ENCODE data around the gene BAD. TPM values are rescaled to one million over a fixed set of nuclear protein-coding genes. Genes with fewer than 3 reads are reported as not detected.
A peak's percentile ranks its signal among the peaks of the same experiment; 100 is the strongest.
"Not testable (repeated sequence)": the region's sequence is repeated elsewhere in the genome, so short reads cannot be mapped to it uniquely, and the experiment has no call there.

BAD gene
- total RNA-seq, 2 experiments from 2014 or later, result 36.5 to 39.2 TPM

GRCh38 chr11:64313491-64314145, 29.2 kb upstream of the BAD start:
- CTCF ChIA-PET, result interaction anchor here (1.3 to 2.4 kb wide), 2 partner anchors 9 to 18 kb away, joined by 5 to 7 read pairs; partner anchors contain the start of gene ESRRA
- DNase-seq, result no peak
- Mint-ChIP-seq H3K4me1 (peaks cover 47% of the 10 kb centered on the region), H3K36me3 (ENCODE audit: low read depth) (peaks cover 44% of the 10 kb centered on the region), H3K4me3 (no peak overlapping the region), H3K27ac (peak overlapping the region; percentile 57), H3K27me3 (no peaks in the 10 kb centered on the region), H3K9me3 (no peaks in the 10 kb centered on the region)
- POLR2A ChIA-PET, result interaction anchor here (1.5 kb wide), 1 partner anchor 107 kb away, joined by 5 read pairs; the partner anchor contains the start of gene FERMT3

GRCh38 chr11:64312947-64313346, 28.5 kb upstream of the BAD start:
- Mint-ChIP-seq H3K27me3 (no peaks in the 10 kb centered on the region), H3K27ac (peak overlapping the region; percentile 57), H3K4me3 (no peak overlapping the region), H3K4me1 (peaks cover 44% of the 10 kb centered on the region), H3K9me3 (no peaks in the 10 kb centered on the region), H3K36me3 (ENCODE audit: low read depth) (peaks cover 41% of the 10 kb centered on the region)
- DNase-seq, result no peak
- CTCF ChIA-PET, result interaction anchor here (0.6 to 2.4 kb wide), 2 partner anchors 16 to 19 kb away, joined by 3 to 7 read pairs; no protein-coding TSS in a partner anchor
- POLR2A ChIA-PET, result interaction anchor here (1.3 kb wide), 1 partner anchor 19 kb away, joined by 4 read pairs; no protein-coding TSS in a partner anchor

GRCh38 chr11:64307795-64308194, 23.3 kb upstream of the BAD start:
- not testable (repeated sequence) for DNase-seq, H3K27me3 Mint-ChIP-seq, H3K9me3 Mint-ChIP-seq
- H3K4me1 Mint-ChIP-seq, result peaks cover 40% of the 10 kb centered on the region
- CTCF ChIA-PET, result interaction anchor here (2.0 kb wide), 1 partner anchor 10 kb away, joined by 11 read pairs; the partner anchor contains the start of genes PRDX5 and TRMT112
- POLR2A ChIA-PET, result interaction anchor here (5.4 kb wide), 1 partner anchor 10 kb away, joined by 68 read pairs; the partner anchor contains the start of genes PRDX5 and TRMT112
- peaks cover 23% of the 10 kb centered on the region for H3K36me3 Mint-ChIP-seq (ENCODE audit: low read depth)
- H3K27ac Mint-ChIP-seq, result peak overlapping the region; percentile 3
- H3K4me3 Mint-ChIP-seq, result peak overlapping the region; percentile 13

GRCh38 chr11:64306876-64307622, 22.6 kb upstream of the BAD start:
- H3K4me3 Mint-ChIP-seq, result peak overlapping the region; percentile 99
- H3K9me3 Mint-ChIP-seq, result no peaks in the 10 kb centered on the region
- DNase-seq, result no peak
- H3K27ac Mint-ChIP-seq, result peak overlapping the region; percentile 10
- CTCF ChIA-PET, result interaction anchor here (0.6 to 2.0 kb wide), 2 partner anchors 11 to 62 kb away, joined by 3 to 11 read pairs; partner anchors contain the start of genes PRDX5 and TRMT112
- peaks cover 18% of the 10 kb centered on the region for H3K36me3 Mint-ChIP-seq (ENCODE audit: low read depth)
- no peaks in the 10 kb centered on the region for H3K27me3 Mint-ChIP-seq
- peaks cover 34% of the 10 kb centered on the region for H3K4me1 Mint-ChIP-seq
- POLR2A ChIA-PET, result interaction anchor here (4.4 to 5.4 kb wide), 2 partner anchors 11 to 22 kb away, joined by 41 to 68 read pairs; partner anchors contain the start of genes BAD, GPR137, PRDX5 and TRMT112

- no peaks in the 10 kb centered on the region for H3K9me3 Mint-ChIP-seq
- peaks cover 4% of the 10 kb centered on the region for H3K27me3 Mint-ChIP-seq
- no peak for DNase-seq
- H3K27ac Mint-ChIP-seq, result peak overlapping the region; percentile 93
- peaks cover 18% of the 10 kb centered on the region for H3K36me3 Mint-ChIP-seq (ENCODE audit: low read depth)
- ChIA-PET POLR2A (interaction anchor here (4.4 to 5.4 kb wide), 2 partner anchors 11 to 22 kb away, joined by 41 to 68 read pairs; partner anchors contain the start of genes BAD, GPR137, PRDX5 and TRMT112), CTCF (interaction anchor here (0.6 to 6.3 kb wide), 3 partner anchors 11 to 62 kb away, joined by 3 to 80 read pairs (median 11); partner anchors contain the start of genes PRDX5 and TRMT112)
- peaks cover 39% of the 10 kb centered on the region for H3K4me1 Mint-ChIP-seq
- peak overlapping the region; percentile 99 for H3K4me3 Mint-ChIP-seq
Measured at GRCh38 chr11:64306563-64306875, 22.1 kb upstream of the BAD start.

GRCh38 chr11:64305691-64306562, 21.5 kb upstream of the BAD start:
- Mint-ChIP-seq H3K4me3 (peak overlapping the region; percentile 99), H3K36me3 (ENCODE audit: low read depth) (peaks cover 16% of the 10 kb centered on the region), H3K4me1 (peaks cover 40% of the 10 kb centered on the region), H3K27me3 (peaks cover 5% of the 10 kb centered on the region), H3K9me3 (no peaks in the 10 kb centered on the region), H3K27ac (peak overlapping the region; percentile 93)
- POLR2A ChIA-PET, result interaction anchor here (1.3 to 5.4 kb wide), 6 partner anchors 11 to 61 kb away, joined by 4 to 68 read pairs (median 30); partner anchors contain the start of genes BAD, GPR137, PPP1R14B and PRDX5
- DNase-seq, result peak; percentile 77
- CTCF ChIA-PET, result interaction anchor here (0.6 to 6.3 kb wide), 8 partner anchors 11 to 119 kb away, joined by 3 to 154 read pairs (median 11); partner anchors contain the start of genes FERMT3, PRDX5 and TRMT112

- peak; percentile 100 for DNase-seq
- CTCF ChIA-PET, result interaction anchor here (0.6 to 6.3 kb wide), 26 partner anchors 9 to 303 kb away, joined by 3 to 154 read pairs (median 6); partner anchors contain the start of genes BAD, DNAJC4, FERMT3 and FKBP2
- H3K4me3 Mint-ChIP-seq, result peak within 1 kb of the TSS; percentile 99
- H3K27ac Mint-ChIP-seq, result peak within 1 kb of the TSS; percentile 97
- H3K9me3 Mint-ChIP-seq, result no peaks in the 10 kb centered on the region
- peaks cover 45% of the 10 kb centered on the region for H3K4me1 Mint-ChIP-seq
- POLR2A ChIA-PET, result interaction anchor here (0.8 to 5.4 kb wide), 17 partner anchors 10 to 473 kb away, joined by 3 to 77 read pairs (median 8); partner anchors contain the start of genes BAD, CCDC88B, DNAJC4 and FERMT3
- H3K27me3 Mint-ChIP-seq, result peaks cover 13% of the 10 kb centered on the region
- peaks cover 14% of the 10 kb centered on the region for H3K36me3 Mint-ChIP-seq (ENCODE audit: low read depth)
Measured at GRCh38 chr11:64305075-64305690, 20.7 kb upstream of the BAD start, which contains the start of gene ESRRA. ESRRA (plus strand) TSS chr11:64305524; CDS start chr11:64307180, 1,656 bp downstream.

GRCh38 chr11:64304316-64305072, 20.0 kb upstream of the BAD start:
- Mint-ChIP-seq H3K36me3 (ENCODE audit: low read depth) (peaks cover 14% of the 10 kb centered on the region), H3K4me1 (peaks cover 48% of the 10 kb centered on the region), H3K4me3 (peak overlapping the region; percentile 87), H3K27ac (peak overlapping the region; percentile 97), H3K9me3 (no peaks in the 10 kb centered on the region), H3K27me3 (peaks cover 18% of the 10 kb centered on the region)
- DNase-seq, result peak; percentile 95
- ChIA-PET POLR2A (interaction anchor here (0.8 to 5.4 kb wide), 21 partner anchors 10 to 474 kb away, joined by 3 to 77 read pairs (median 4); partner anchors contain the start of genes BAD, CCDC88B, DNAJC4 and FERMT3), CTCF (interaction anchor here (0.6 to 6.3 kb wide), 33 partner anchors 10 to 303 kb away, joined by 3 to 154 read pairs (median 5); partner anchors contain the start of genes BAD, DNAJC4, FERMT3 and FKBP2)

GRCh38 chr11:64304032-64304315, 19.5 kb upstream of the BAD start:
- Mint-ChIP-seq H3K4me3 (peak overlapping the region; percentile 87), H3K36me3 (ENCODE audit: low read depth) (peaks cover 11% of the 10 kb centered on the region), H3K4me1 (peaks cover 46% of the 10 kb centered on the region), H3K27me3 (peaks cover 20% of the 10 kb centered on the region), H3K9me3 (no peaks in the 10 kb centered on the region), H3K27ac (peak overlapping the region; percentile 97)
- CTCF ChIA-PET, result interaction anchor here (0.9 to 6.3 kb wide), 25 partner anchors 11 to 122 kb away, joined by 3 to 154 read pairs (median 6); partner anchors contain the start of genes BAD, DNAJC4, FERMT3 and FKBP2
- POLR2A ChIA-PET, result interaction anchor here (1.0 to 5.4 kb wide), 15 partner anchors 11 to 161 kb away, joined by 3 to 77 read pairs (median 4); partner anchors contain the start of genes BAD, DNAJC4, FERMT3 and GPR137
- DNase-seq, result no peak

GRCh38 chr11:64303109-64304031, 18.9 kb upstream of the BAD start:
- Mint-ChIP-seq H3K27me3 (peaks cover 26% of the 10 kb centered on the region), H3K27ac (peak overlapping the region; percentile 97), H3K4me3 (peak overlapping the region; percentile 87), H3K4me1 (peaks cover 46% of the 10 kb centered on the region), H3K9me3 (no peaks in the 10 kb centered on the region), H3K36me3 (ENCODE audit: low read depth) (peaks cover 11% of the 10 kb centered on the region)
- POLR2A ChIA-PET, result interaction anchor here (0.8 to 5.4 kb wide), 16 partner anchors 11 to 160 kb away, joined by 3 to 77 read pairs (median 4); partner anchors contain the start of genes BAD, DNAJC4, FERMT3 and GPR137
- CTCF ChIA-PET, result interaction anchor here (0.7 to 6.3 kb wide), 25 partner anchors 11 to 485 kb away, joined by 3 to 154 read pairs (median 6); partner anchors contain the start of genes BAD, DNAJC4, FERMT3 and FKBP2
- no peak for DNase-seq
